ENCODE data around the gene MARCHF9.

GRCh38 chr12:57745485-57745881 lies 9.4 kb upstream of the MARCHF9 start:
- TF ChIP-seq CTCF (IDR thresholded peaks at IDR 0.05) = no peak
- TF ChIP-seq EZH2phosphoT487 (IDR thresholded peaks at IDR 0.05) = no peak
